HCT116 (cell line): ENCODE data around the gene C1orf141.

Experiments used
- POLR2A ChIP-seq: IDR thresholded peaks from 2 replicates; pipeline ENCODE4 v1.7.0; 2011; ENCODE audit warnings: borderline replicate concordance; ENCODE audit not compliant: insufficient read depth, insufficient read length; ENCODE audit errors: extremely low read depth
- SIN3A ChIP-seq: IDR thresholded peaks from 2 replicates; pipeline ENCODE4 v1.6.1; 2012; ENCODE audit warnings: low read depth

DNA sequence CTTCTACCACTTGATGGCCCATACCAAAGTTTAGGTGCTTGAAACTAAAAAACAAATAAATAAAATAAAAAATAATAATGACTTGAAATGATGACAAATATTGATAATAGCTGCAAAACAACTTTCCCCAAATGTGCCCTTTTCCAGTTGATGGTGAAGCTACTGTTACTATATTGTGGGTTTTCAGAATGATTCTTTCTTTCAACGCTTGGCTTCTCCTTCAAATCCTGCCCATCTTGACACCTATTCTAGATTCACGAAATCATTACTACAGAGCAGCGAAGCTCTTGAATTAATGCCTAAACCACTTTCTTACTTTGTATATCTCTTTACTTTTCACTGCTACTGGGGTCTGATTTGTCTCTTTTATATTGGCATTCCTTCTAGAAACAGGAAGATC lies 9.2 kb upstream of the C1orf141 start:
- TF ChIP-seq SIN3A (no peak), POLR2A (no peak)
